ENCODE results near the gene PTPRD. TPM values are rescaled to one million over a fixed set of nuclear protein-coding genes. Genes with fewer than 3 reads are reported as not detected.

PTPRD gene
- total RNA-seq, 1 experiment from 2014 or later, result 32.5 TPM

- H3K79me1 ChIP-seq (ENCODE audit: insufficient read depth, low read depth, low read length, poor library complexity, severe bottlenecking), result no peaks in the 10 kb centered on the region
- H3K27me3 ChIP-seq (ENCODE audit: insufficient read depth, low read length), result no peaks in the 10 kb centered on the region
- no peak overlapping the region for H2BK20ac ChIP-seq (ENCODE audit: low read depth, low read length, poor library complexity, severe bottlenecking)
- H3K18ac ChIP-seq (ENCODE audit: insufficient read length, low read depth, low read length), result no peak overlapping the region
- no peaks in the 10 kb centered on the region for H3K23me2 ChIP-seq (ENCODE audit: insufficient read length, low read depth, low read length, poor library complexity, severe bottlenecking)
- H2BK12ac ChIP-seq (ENCODE audit: insufficient read length, low read depth, low read length), result no peak overlapping the region
- no peaks in the 10 kb centered on the region for H3K27me3 Mint-ChIP-seq (ENCODE audit: low read depth)
- no peaks in the 10 kb centered on the region for H3K36me3 Mint-ChIP-seq (ENCODE audit: insufficient read depth in 1 of 3, low read depth in 3 of 3)
- no peak overlapping the region for H4K5ac ChIP-seq (ENCODE audit: insufficient read length, low read depth, low read length)
- H4K91ac ChIP-seq (ENCODE audit: insufficient read length, low read depth, low read length), result no peak overlapping the region
- peak overlapping the region in 2 of 3 experiments; percentile 18 to 41; a peak in 2 of 7 replicates for H3K27ac Mint-ChIP-seq
- H3K27ac ChIP-seq (ENCODE audit: insufficient read length, low read depth, low read length), result no peak overlapping the region
- no peak overlapping the region for H3K14ac ChIP-seq (ENCODE audit: insufficient read depth, low read length)
- H2AK5ac ChIP-seq (ENCODE audit: insufficient read length, low read length), result no peak overlapping the region
- H3K4me1 Mint-ChIP-seq, result peaks cover 23 to 24% of the 10 kb centered on the region in 2 experiments
- no peak for DNase-seq
- 0 out of 2 replicates have a peak, but pooled peaks cover 2% of the 10 kb centered on the region for H3K79me2 ChIP-seq (ENCODE audit: insufficient read depth, low read length)
- no peak overlapping the region for H2BK120ac ChIP-seq (ENCODE audit: low read depth, low read length, poor library complexity, severe bottlenecking)
- no peaks in the 10 kb centered on the region for H3K9me3 ChIP-seq (ENCODE audit: control insufficient read depth, low read depth, low read length)
- no peak overlapping the region for H3K56ac ChIP-seq (ENCODE audit: insufficient read length, low read depth, low read length)
- H2BK15ac ChIP-seq (ENCODE audit: low read depth, low read length), result no peak overlapping the region
- no peak overlapping the region for H3K9ac ChIP-seq (ENCODE audit: extremely low read depth, insufficient read length, low read length)
- no peak overlapping the region for H2BK5ac ChIP-seq (ENCODE audit: insufficient read length, low read length)
- no peaks in the 10 kb centered on the region for H4K20me1 ChIP-seq (ENCODE audit: control insufficient read depth, insufficient read depth, insufficient read length)
- H3K9me3 Mint-ChIP-seq, result no peaks in the 10 kb centered on the region
- no peak overlapping the region for H3K23ac ChIP-seq (ENCODE audit: insufficient read length, low read depth, low read length)
- no peak overlapping the region for H4K8ac ChIP-seq (replicated peaks; ENCODE audit: insufficient read length, low read depth, low read length)
- no CpG with 5 or more reads among the region's 1 CpG for WGBS (ENCODE audit: extremely low coverage, insufficient read length, low lambda C conversion rate)
- no peak overlapping the region for H3K4me3 Mint-ChIP-seq
- no peak overlapping the region for H2AFZ ChIP-seq (ENCODE audit: low read length)
- no peak overlapping the region for H3T11ph ChIP-seq (ENCODE audit: low read length)
- no peak for TF ChIP-seq CTCF (conservative IDR thresholded peaks at IDR 0.05)
- no peaks in the 10 kb centered on the region; the same call in 1 of the 2 replicates for H3K4me1 ChIP-seq (ENCODE audit: insufficient read depth, low read length)
- no peak overlapping the region for H3K4me2 ChIP-seq (ENCODE audit: insufficient read depth, insufficient read length, low read length)
- H3K4ac ChIP-seq (ENCODE audit: low read depth, low read length), result no peak overlapping the region
These were observed 1744.2 kb downstream of the PTPRD start for GRCh38 chr9:8868632-8869031.

Data from H9 (cell line).